ENCODE measurements around the gene RBPJ. TPM values are rescaled to one million over a fixed set of nuclear protein-coding genes. Genes with fewer than 3 reads are reported as not detected.

RBPJ gene
- total RNA-seq, 2 experiments from 2014 or later, result 88.7 to 93.5 TPM

- peak; percentile 98 for DNase-seq
- peak overlapping the region; percentile 99 for H3K4me3 Mint-ChIP-seq
Observed at GRCh38 chr4:26319467-26319948, 1.3 kb upstream of the RBPJ start.

GRCh38 chr4:26319949-26320537 is 771 bp upstream of the RBPJ start:
- peaks cover 24% of the 10 kb centered on the region for H3K9me3 Mint-ChIP-seq
- peak overlapping the region; percentile 99 for H3K4me3 Mint-ChIP-seq
- no peaks in the 10 kb centered on the region for H3K27me3 Mint-ChIP-seq
- peaks cover 24% of the 10 kb centered on the region for H3K36me3 Mint-ChIP-seq
- H3K27ac Mint-ChIP-seq, result peak overlapping the region; percentile 100
- H3K4me1 Mint-ChIP-seq, result peaks cover 32% of the 10 kb centered on the region
- peak; percentile 58 for DNase-seq

More at GRCh38 chr4:26319467-26319948, 1.3 kb upstream of the RBPJ start:
- Mint-ChIP-seq H3K9me3 (peaks cover 27% of the 10 kb centered on the region), H3K27me3 (no peaks in the 10 kb centered on the region), H3K4me1 (peaks cover 30% of the 10 kb centered on the region), H3K27ac (peak overlapping the region; percentile 100), H3K36me3 (peaks cover 23% of the 10 kb centered on the region)

- peak; percentile 14 for DNase-seq
- H3K36me3 Mint-ChIP-seq, result peaks cover 21% of the 10 kb centered on the region
- H3K9me3 Mint-ChIP-seq, result peaks cover 15% of the 10 kb centered on the region
- peak overlapping the region; percentile 90 for H3K4me3 Mint-ChIP-seq
- peak overlapping the region; percentile 88 for H3K27ac Mint-ChIP-seq
- no peaks in the 10 kb centered on the region for H3K27me3 Mint-ChIP-seq
- peaks cover 39% of the 10 kb centered on the region for H3K4me1 Mint-ChIP-seq
Observed at GRCh38 chr4:26321373-26322221, 783 bp downstream of the RBPJ start.

- peaks cover 16% of the 10 kb centered on the region for H3K36me3 Mint-ChIP-seq
Observed at GRCh38 chr4:26322346-26322745, 1.5 kb downstream of the RBPJ start.

GRCh38 chr4:26323821-26324220 is 3.0 kb downstream of the RBPJ start:
- Mint-ChIP-seq H3K27ac (no peak overlapping the region), H3K36me3 (peaks cover 6% of the 10 kb centered on the region), H3K4me3 (peak overlapping the region; percentile 47), H3K4me1 (peaks cover 35% of the 10 kb centered on the region), H3K9me3 (no peaks in the 10 kb centered on the region), H3K27me3 (no peaks in the 10 kb centered on the region)
- DNase-seq, result no peak

More at GRCh38 chr4:26322346-26322745, 1.5 kb downstream of the RBPJ start:
- no peak for DNase-seq
- peak overlapping the region; percentile 90 for H3K4me3 Mint-ChIP-seq
- peaks cover 38% of the 10 kb centered on the region for H3K4me1 Mint-ChIP-seq
- H3K9me3 Mint-ChIP-seq, result peaks cover 9% of the 10 kb centered on the region
- H3K27me3 Mint-ChIP-seq, result no peaks in the 10 kb centered on the region
- H3K27ac Mint-ChIP-seq, result peak overlapping the region; percentile 88

GRCh38 chr4:26325191-26325590 is 4.4 kb downstream of the RBPJ start:
- Mint-ChIP-seq H3K4me1 (peaks cover 36% of the 10 kb centered on the region), H3K27me3 (no peaks in the 10 kb centered on the region), H3K4me3 (peak overlapping the region; percentile 11), H3K27ac (no peak overlapping the region), H3K9me3 (no peaks in the 10 kb centered on the region), H3K36me3 (peaks cover 6% of the 10 kb centered on the region)
- DNase-seq, result no peak

GRCh38 chr4:26326791-26327190 is 6.0 kb downstream of the RBPJ start:
- no peak for DNase-seq
- H3K27ac Mint-ChIP-seq, result no peak overlapping the region
- peaks cover 6% of the 10 kb centered on the region for H3K36me3 Mint-ChIP-seq
- H3K27me3 Mint-ChIP-seq, result no peaks in the 10 kb centered on the region
- no peak overlapping the region for H3K4me3 Mint-ChIP-seq
- H3K4me1 Mint-ChIP-seq, result peaks cover 51% of the 10 kb centered on the region
- no peaks in the 10 kb centered on the region for H3K9me3 Mint-ChIP-seq

- H3K4me1 Mint-ChIP-seq, result peaks cover 31% of the 10 kb centered on the region
- H3K27ac Mint-ChIP-seq, result no peak overlapping the region
- peaks cover under 1% of the 10 kb centered on the region for H3K36me3 Mint-ChIP-seq
- H3K4me3 Mint-ChIP-seq, result no peak overlapping the region
- DNase-seq, result no peak
- H3K27me3 Mint-ChIP-seq, result no peaks in the 10 kb centered on the region
- no peaks in the 10 kb centered on the region for H3K9me3 Mint-ChIP-seq
Observed at GRCh38 chr4:26330186-26330787, 9.5 kb downstream of the RBPJ start.

- Mint-ChIP-seq H3K9me3 (no peaks in the 10 kb centered on the region), H3K27me3 (no peaks in the 10 kb centered on the region), H3K27ac (no peak overlapping the region)
Observed at GRCh38 chr4:26330946-26331345, 10.1 kb downstream of the RBPJ start.

GRCh38 chr4:26331380-26331950 is 10.7 kb downstream of the RBPJ start:
- DNase-seq, result no peak
- Mint-ChIP-seq H3K36me3 (peaks cover 2% of the 10 kb centered on the region), H3K4me1 (peaks cover 34% of the 10 kb centered on the region), H3K4me3 (no peak overlapping the region), H3K27me3 (no peaks in the 10 kb centered on the region), H3K27ac (no peak overlapping the region), H3K9me3 (no peaks in the 10 kb centered on the region)

More at GRCh38 chr4:26330946-26331345, 10.1 kb downstream of the RBPJ start:
- DNase-seq, result no peak
- no peak overlapping the region for H3K4me3 Mint-ChIP-seq
- peaks cover 31% of the 10 kb centered on the region for H3K4me1 Mint-ChIP-seq
- peaks cover 2% of the 10 kb centered on the region for H3K36me3 Mint-ChIP-seq

GRCh38 chr4:26334366-26334765 is 13.6 kb downstream of the RBPJ start:
- H3K4me1 Mint-ChIP-seq, result peaks cover 35% of the 10 kb centered on the region
- H3K27ac Mint-ChIP-seq, result no peak overlapping the region
- H3K36me3 Mint-ChIP-seq, result peaks cover 2% of the 10 kb centered on the region
- no peak for DNase-seq
- no peaks in the 10 kb centered on the region for H3K27me3 Mint-ChIP-seq
- no peaks in the 10 kb centered on the region for H3K9me3 Mint-ChIP-seq
- H3K4me3 Mint-ChIP-seq, result no peak overlapping the region

- Mint-ChIP-seq H3K4me1 (peaks cover 37% of the 10 kb centered on the region), H3K36me3 (peaks cover 2% of the 10 kb centered on the region), H3K27ac (no peak overlapping the region), H3K4me3 (no peak overlapping the region), H3K9me3 (no peaks in the 10 kb centered on the region), H3K27me3 (no peaks in the 10 kb centered on the region)
- no peak for DNase-seq
Observed at GRCh38 chr4:26337612-26338011, 16.8 kb downstream of the RBPJ start.

GRCh38 chr4:26342328-26343037 is 21.7 kb downstream of the RBPJ start:
- H3K4me1 Mint-ChIP-seq, result peaks cover 42% of the 10 kb centered on the region

GRCh38 chr4:26343038-26343398 is 22.2 kb downstream of the RBPJ start:
- DNase-seq, result no peak
- Mint-ChIP-seq H3K36me3 (peaks cover 5% of the 10 kb centered on the region), H3K9me3 (no peaks in the 10 kb centered on the region), H3K27ac (no peak overlapping the region), H3K4me1 (peaks cover 41% of the 10 kb centered on the region), H3K27me3 (no peaks in the 10 kb centered on the region), H3K4me3 (no peak overlapping the region)

More at GRCh38 chr4:26342328-26343037, 21.7 kb downstream of the RBPJ start:
- Mint-ChIP-seq H3K4me3 (no peak overlapping the region), H3K36me3 (peaks cover 4% of the 10 kb centered on the region), H3K27me3 (no peaks in the 10 kb centered on the region), H3K27ac (no peak overlapping the region), H3K9me3 (no peaks in the 10 kb centered on the region)
- no peak for DNase-seq

All from activated naive CD8-positive, alpha-beta T cell treated with anti-CD3 and anti-CD28 coated beads for 36 hours (primary cell).